ENCODE data around the gene ZNF175. TPM values are rescaled to one million over a fixed set of nuclear protein-coding genes. Genes with fewer than 3 reads are reported as not detected.

Gene ZNF175
- total RNA-seq, 1 experiment from 2014 or later = 8.5 TPM

DNA sequence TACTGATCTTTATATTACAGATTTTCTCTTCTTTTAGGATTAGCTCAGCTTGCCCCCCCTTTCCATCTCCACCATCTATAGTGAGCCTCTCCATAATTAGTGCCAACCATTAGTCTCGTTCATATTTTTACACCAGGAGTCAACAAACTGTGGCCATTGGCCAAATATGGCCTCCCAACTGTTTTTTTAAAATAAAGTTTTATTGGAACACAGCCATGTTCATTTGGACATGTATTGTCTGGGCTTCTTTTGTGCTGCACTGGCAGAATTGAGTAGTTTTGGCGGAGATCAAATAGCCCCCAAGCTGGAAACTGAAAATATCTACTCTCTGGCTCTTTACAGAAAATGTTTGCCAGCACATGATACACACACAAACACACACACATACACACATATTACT lies 18.4 kb downstream of the ZNF175 start:
- Histone ChIP-seq H3K9me3 (ENCODE audit: low read length) (peaks cover 20% of the 10 kb centered on the region), H3K79me2 (ENCODE audit: low read length) (no peaks in the 10 kb centered on the region), H3K4me3 (ENCODE audit: low read length) (no peak overlapping the region), H4K20me1 (ENCODE audit: low read length) (no peaks in the 10 kb centered on the region), H3K4me1 (ENCODE audit: insufficient read depth, low read length) (peaks cover 7% of the 10 kb centered on the region), H3K36me3 (ENCODE audit: low read depth, low read length) (peaks cover 41% of the 10 kb centered on the region), H3K27me3 (ENCODE audit: low read length) (no peaks in the 10 kb centered on the region), H3K9ac (ENCODE audit: low read length) (no peak overlapping the region), H3K27ac (ENCODE audit: low read length) (no peak overlapping the region), H3F3A (ENCODE audit: low read length, unreplicated experiment) (no peaks in the 10 kb centered on the region), H2AFZ (ENCODE audit: low read length) (no peak overlapping the region), H3K4me2 (ENCODE audit: low read length) (no peak overlapping the region), H3K9me2 (replicated peaks; ENCODE audit: low read length) (no peaks in the 10 kb centered on the region)
- ChIA-PET CTCF (no interaction called here), POLR2A (ENCODE audit: unreplicated experiment) (no interaction called here)
- DNase-seq (no peak), ATAC-seq (no peak)
- intact Hi-C loops (cut with micrococcal nuclease) = no loop called here
- TF ChIP-seq EZH2 (IDR thresholded peaks at IDR 0.05; ENCODE audit: low read length, unreplicated experiment) (no peak), EZH2phosphoT487 (IDR thresholded peaks at IDR 0.05; ENCODE audit: borderline replicate concordance, low read length) (no peak)
- TF ChIP-seq, protein P1, sequence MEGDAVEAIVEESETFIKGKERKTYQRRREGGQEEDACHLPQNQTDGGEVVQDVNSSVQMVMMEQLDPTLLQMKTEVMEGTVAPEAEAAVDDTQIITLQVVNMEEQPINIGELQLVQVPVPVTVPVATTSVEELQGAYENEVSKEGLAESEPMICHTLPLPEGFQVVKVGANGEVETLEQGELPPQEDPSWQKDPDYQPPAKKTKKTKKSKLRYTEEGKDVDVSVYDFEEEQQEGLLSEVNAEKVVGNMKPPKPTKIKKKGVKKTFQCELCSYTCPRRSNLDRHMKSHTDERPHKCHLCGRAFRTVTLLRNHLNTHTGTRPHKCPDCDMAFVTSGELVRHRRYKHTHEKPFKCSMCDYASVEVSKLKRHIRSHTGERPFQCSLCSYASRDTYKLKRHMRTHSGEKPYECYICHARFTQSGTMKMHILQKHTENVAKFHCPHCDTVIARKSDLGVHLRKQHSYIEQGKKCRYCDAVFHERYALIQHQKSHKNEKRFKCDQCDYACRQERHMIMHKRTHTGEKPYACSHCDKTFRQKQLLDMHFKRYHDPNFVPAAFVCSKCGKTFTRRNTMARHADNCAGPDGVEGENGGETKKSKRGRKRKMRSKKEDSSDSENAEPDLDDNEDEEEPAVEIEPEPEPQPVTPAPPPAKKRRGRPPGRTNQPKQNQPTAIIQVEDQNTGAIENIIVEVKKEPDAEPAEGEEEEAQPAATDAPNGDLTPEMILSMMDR (conservative IDR thresholded peaks at IDR 0.05; ENCODE audit: low read depth, low read length) = no peak
- no TSS peak for BruUV-seq (replicated peaks)

DNA sequence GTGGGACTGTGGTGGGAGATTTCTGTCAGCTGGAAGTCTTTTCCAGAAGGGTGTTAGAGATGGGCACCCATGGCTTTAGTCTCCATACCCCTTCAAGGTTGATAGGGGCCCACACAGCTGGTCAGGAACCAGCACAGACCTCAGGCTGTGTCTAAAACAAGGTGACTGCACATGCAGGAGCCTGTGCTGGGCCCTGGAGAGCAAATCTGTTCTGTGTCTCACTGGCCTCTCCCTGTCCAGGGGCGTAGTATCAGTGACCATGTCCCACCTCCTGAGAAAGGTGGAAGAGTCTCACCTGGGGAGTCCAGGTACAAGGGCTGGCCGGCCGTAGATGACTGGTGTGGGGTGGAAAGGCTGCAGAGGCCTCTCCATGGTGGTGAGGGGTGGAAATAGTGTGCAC lies 19.4 kb downstream of the ZNF175 start:
- ChIA-PET POLR2A (ENCODE audit: unreplicated experiment) (no interaction called here), CTCF (no interaction called here)
- H3K9me3 ChIP-seq (ENCODE audit: low read length) = peaks cover 20% of the 10 kb centered on the region

DNA sequence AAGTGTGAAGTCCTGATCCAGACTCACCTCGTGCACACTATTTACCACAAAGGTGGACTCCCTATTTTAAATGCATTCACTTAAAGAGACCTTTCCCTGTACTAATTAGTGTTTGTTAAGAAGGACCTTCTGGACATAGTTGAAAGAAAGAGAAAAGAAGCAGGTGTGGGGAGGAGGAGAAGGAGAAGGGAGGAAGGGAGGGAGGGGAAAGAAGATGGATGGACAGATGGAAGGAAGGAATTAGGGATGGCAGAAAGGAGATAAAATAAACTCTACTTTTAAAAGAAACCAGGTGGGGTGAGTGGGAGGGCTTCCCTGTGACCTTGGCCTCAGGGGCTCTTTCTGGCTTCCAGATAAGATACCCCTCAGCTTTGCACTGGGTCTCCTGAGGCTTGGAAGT lies 21.4 kb downstream of the ZNF175 start:
- H4K20me1 ChIP-seq (ENCODE audit: low read length) = no peaks in the 10 kb centered on the region
- H3F3A ChIP-seq (ENCODE audit: low read length, unreplicated experiment) = no peaks in the 10 kb centered on the region
- no peaks in the 10 kb centered on the region for H3K27me3 ChIP-seq (ENCODE audit: low read length)
- H2AFZ ChIP-seq (ENCODE audit: low read length) = no peak overlapping the region
- CTCF ChIA-PET = no interaction called here
- DNase-seq = no peak
- peaks cover 4% of the 10 kb centered on the region; the same call in 1 of the 2 replicates for H3K9me3 ChIP-seq (ENCODE audit: low read length)
- H3K27ac ChIP-seq (ENCODE audit: low read length) = no peak overlapping the region
- intact Hi-C loops (cut with micrococcal nuclease) = no loop called here
- H3K9ac ChIP-seq (ENCODE audit: low read length) = no peak overlapping the region
- H3K36me3 ChIP-seq (ENCODE audit: low read depth, low read length) = peaks cover 11% of the 10 kb centered on the region
- no TSS peak for BruUV-seq (replicated peaks)
- H3K4me3 ChIP-seq (ENCODE audit: low read length) = no peak overlapping the region
- no peaks in the 10 kb centered on the region for H3K9me2 ChIP-seq (replicated peaks; ENCODE audit: low read length)
- TF ChIP-seq, protein P1 (conservative IDR thresholded peaks at IDR 0.05; ENCODE audit: low read depth, low read length) = no peak
- TF ChIP-seq EZH2phosphoT487 (IDR thresholded peaks at IDR 0.05; ENCODE audit: borderline replicate concordance, low read length) (no peak), EZH2 (IDR thresholded peaks at IDR 0.05; ENCODE audit: low read length, unreplicated experiment) (no peak)
- no peaks in the 10 kb centered on the region for H3K79me2 ChIP-seq (ENCODE audit: low read length)
- ATAC-seq = no peak
- H3K4me1 ChIP-seq (ENCODE audit: insufficient read depth, low read length) = peaks cover 14% of the 10 kb centered on the region
- H3K4me2 ChIP-seq (ENCODE audit: low read length) = peak overlapping the region; percentile 91; the same call in 1 of the 2 replicates
- POLR2A ChIA-PET (ENCODE audit: unreplicated experiment) = no interaction called here

More for the DNA sequence above, 19.4 kb downstream of the ZNF175 start:
- no peaks in the 10 kb centered on the region for H3K9me2 ChIP-seq (replicated peaks; ENCODE audit: low read length)
- H3K4me2 ChIP-seq (ENCODE audit: low read length) = no peak overlapping the region
- ATAC-seq = no peak
- H3K27ac ChIP-seq (ENCODE audit: low read length) = no peak overlapping the region
- TF ChIP-seq, protein P1 (conservative IDR thresholded peaks at IDR 0.05; ENCODE audit: low read depth, low read length) = no peak
- TF ChIP-seq EZH2 (IDR thresholded peaks at IDR 0.05; ENCODE audit: low read length, unreplicated experiment) (no peak), EZH2phosphoT487 (IDR thresholded peaks at IDR 0.05; ENCODE audit: borderline replicate concordance, low read length) (no peak)
- no peak overlapping the region for H2AFZ ChIP-seq (ENCODE audit: low read length)
- no peaks in the 10 kb centered on the region for H3F3A ChIP-seq (ENCODE audit: low read length, unreplicated experiment)
- intact Hi-C loops (cut with micrococcal nuclease) = no loop called here
- BruUV-seq (replicated peaks) = no TSS peak
- no peak overlapping the region for H3K9ac ChIP-seq (ENCODE audit: low read length)
- H4K20me1 ChIP-seq (ENCODE audit: low read length) = no peaks in the 10 kb centered on the region
- H3K4me1 ChIP-seq (ENCODE audit: insufficient read depth, low read length) = peaks cover 14% of the 10 kb centered on the region
- H3K27me3 ChIP-seq (ENCODE audit: low read length) = no peaks in the 10 kb centered on the region
- H3K4me3 ChIP-seq (ENCODE audit: low read length) = no peak overlapping the region
- H3K79me2 ChIP-seq (ENCODE audit: low read length) = no peaks in the 10 kb centered on the region
- DNase-seq = no peak
- H3K36me3 ChIP-seq (ENCODE audit: low read depth, low read length) = peaks cover 32% of the 10 kb centered on the region
